GOT3 (cell line): ENCODE results near the gene LILRB5.
"Not testable (repeated sequence)": the region's sequence is repeated elsewhere in the genome, so short reads cannot be mapped to it uniquely, and the experiment has no call there.

ENCODE experiments used
- DNase-seq: peaks from one replicate; lab custom pipeline; 2025; ENCODE audit warnings: mixed read lengths; lab: John Stamatoyannopoulos, UW

The LILRB5 gene

GRCh38 chr19:54257116-54257480 lies at the start of gene LILRB5:
Gene LILRB5, minus strand, starts transcription at chr19:54257273. Its CDS starts 80 bp downstream, at chr19:54257193.
- DNase-seq: no peak

- no peak for DNase-seq
Measured at GRCh38 chr19:54305141-54305540, 48.1 kb upstream of the LILRB5 start.

GRCh38 chr19:54302257-54302656 lies 45.2 kb upstream of the LILRB5 start:
- DNase-seq: no peak

- no peak for DNase-seq
Measured at GRCh38 chr19:54299515-54299914, 42.4 kb upstream of the LILRB5 start.

GRCh38 chr19:54299126-54299498 lies 42.0 kb upstream of the LILRB5 start:
- no peak for DNase-seq

GRCh38 chr19:54298357-54299125 lies 41.5 kb upstream of the LILRB5 start:
- DNase-seq: no peak

- DNase-seq: no peak
Measured at GRCh38 chr19:54297759-54298305, 40.8 kb upstream of the LILRB5 start.

GRCh38 chr19:54294539-54294938 lies 37.5 kb upstream of the LILRB5 start:
- no peak for DNase-seq

GRCh38 chr19:54289160-54289559 lies 32.1 kb upstream of the LILRB5 start:
- DNase-seq: not testable (repeated sequence)

- no peak for DNase-seq
Measured at GRCh38 chr19:54287456-54287855, 30.4 kb upstream of the LILRB5 start.

- DNase-seq: not testable (repeated sequence)
Measured at GRCh38 chr19:54286283-54286682, 29.2 kb upstream of the LILRB5 start.

- DNase-seq: not testable (repeated sequence)
Measured at GRCh38 chr19:54285427-54286056, 28.5 kb upstream of the LILRB5 start.

- DNase-seq: no peak
Measured at GRCh38 chr19:54282686-54283470, 25.8 kb upstream of the LILRB5 start.

- DNase-seq: not testable (repeated sequence)
Measured at GRCh38 chr19:54281729-54282075, 24.6 kb upstream of the LILRB5 start.

GRCh38 chr19:54281007-54281728 lies 24.1 kb upstream of the LILRB5 start, which contains the start of gene LILRB2:
Gene LILRB2, minus strand, starts transcription at chr19:54281110. Its CDS starts 614 bp downstream, at chr19:54280496.
- DNase-seq: no peak

- DNase-seq: not testable (repeated sequence)
Measured at GRCh38 chr19:54280441-54280840, 23.4 kb upstream of the LILRB5 start.

GRCh38 chr19:54280025-54280424 lies 23.0 kb upstream of the LILRB5 start:
- DNase-seq: not testable (repeated sequence)

GRCh38 chr19:54279406-54279962 lies 22.4 kb upstream of the LILRB5 start:
- no peak for DNase-seq

- not testable (repeated sequence) for DNase-seq
Measured at GRCh38 chr19:54278571-54279195, 21.6 kb upstream of the LILRB5 start.

GRCh38 chr19:54278056-54278455 lies 21.0 kb upstream of the LILRB5 start:
- not testable (repeated sequence) for DNase-seq

GRCh38 chr19:54277111-54277615 lies 20.1 kb upstream of the LILRB5 start:
- DNase-seq: not testable (repeated sequence)
